H9 (cell line): ENCODE data around the gene LHFPL5. TPM values are rescaled to one million over a fixed set of nuclear protein-coding genes. Genes with fewer than 3 reads are reported as not detected.

Source experiments
- DNase-seq: peaks from one replicate; pipeline ENCODE4 v3.0.0-alpha.2; 2017
- H2AFZ ChIP-seq: one replicate; pipeline ENCODE4 v1.6.1; 2013; ENCODE audit warnings: mild to moderate bottlenecking, low read length, control low read depth, moderate library complexity
- H2AK5ac ChIP-seq: 2 replicates; pipeline ENCODE4 v1.6.1; 2013; ENCODE audit warnings: low read length, control low read depth, mixed read lengths; ENCODE audit not compliant: insufficient read length
- H2BK120ac ChIP-seq: one replicate; pipeline ENCODE4 v1.6.1; 2013; ENCODE audit warnings: low read depth, mild to moderate bottlenecking, low read length, control low read depth, inconsistent platforms; ENCODE audit not compliant: poor library complexity, severe bottlenecking
- H2BK12ac ChIP-seq: 2 replicates; pipeline ENCODE4 v1.6.1; 2013; ENCODE audit warnings: low read length, control low read depth, mixed read lengths, low read depth; ENCODE audit not compliant: insufficient read length
- H2BK15ac ChIP-seq: 2 replicates; pipeline ENCODE4 v1.6.1; 2013; ENCODE audit warnings: low read depth, low read length, control low read depth
- H2BK20ac ChIP-seq: one replicate; pipeline ENCODE4 v1.6.1; 2013; ENCODE audit warnings: low read depth, mild to moderate bottlenecking, low read length, control low read depth, inconsistent platforms; ENCODE audit not compliant: poor library complexity, severe bottlenecking
- H2BK5ac ChIP-seq: 2 replicates; pipeline ENCODE4 v1.6.1; 2013; ENCODE audit warnings: low read length, control low read depth, mixed read lengths; ENCODE audit not compliant: insufficient read length
- H3K14ac ChIP-seq: 2 replicates; pipeline ENCODE4 v1.6.1; 2013; ENCODE audit warnings: low read length, control low read depth; ENCODE audit not compliant: insufficient read depth
- H3K18ac ChIP-seq: 2 replicates; pipeline ENCODE4 v1.6.1; 2013; ENCODE audit warnings: low read depth, mild to moderate bottlenecking, mixed read lengths, low read length, control low read depth; ENCODE audit not compliant: insufficient read length
- H3K23ac ChIP-seq: 2 replicates; pipeline ENCODE4 v1.6.1; 2013; ENCODE audit warnings: low read length, control low read depth, mixed read lengths, low read depth; ENCODE audit not compliant: insufficient read length
- H3K23me2 ChIP-seq: 2 replicates; pipeline ENCODE4 v1.6.1; 2013; ENCODE audit warnings: low read depth, mild to moderate bottlenecking, mixed read lengths, low read length, control low read depth; ENCODE audit not compliant: insufficient read length, poor library complexity, severe bottlenecking
- H3K27ac ChIP-seq: 2 replicates; pipeline ENCODE4 v1.5.1; 2013; ENCODE audit warnings: low read length, control low read depth, mixed read lengths, low read depth; ENCODE audit not compliant: insufficient read length
- H3K27me3 ChIP-seq: 2 replicates; pipeline ENCODE4 v1.6.1; 2013; ENCODE audit warnings: low read length, control low read depth, inconsistent platforms; ENCODE audit not compliant: insufficient read depth
- H3K4ac ChIP-seq: 2 replicates; pipeline ENCODE4 v1.6.1; 2013; ENCODE audit warnings: low read depth, mild to moderate bottlenecking, control low read depth, inconsistent platforms, low read length, moderate library complexity
- H3K4me1 ChIP-seq: 2 replicates; pipeline ENCODE4 v1.6.1; 2013; ENCODE audit warnings: low read length, control low read depth, inconsistent platforms; ENCODE audit not compliant: insufficient read depth
- H3K4me2 ChIP-seq: 2 replicates; pipeline ENCODE4 v1.6.1; 2013; ENCODE audit warnings: low read length, control low read depth, mixed read lengths; ENCODE audit not compliant: insufficient read length, insufficient read depth
- H3K56ac ChIP-seq: 2 replicates; pipeline ENCODE4 v1.6.1; 2013; ENCODE audit warnings: low read depth, mild to moderate bottlenecking, mixed read lengths, low read length, control low read depth; ENCODE audit not compliant: insufficient read length
- H3K79me1 ChIP-seq: 2 replicates; pipeline ENCODE4 v1.6.1; 2013; ENCODE audit warnings: low read depth, mild to moderate bottlenecking, moderate library complexity, low read length, control low read depth, inconsistent platforms; ENCODE audit not compliant: insufficient read depth, poor library complexity, severe bottlenecking
- H3K79me2 ChIP-seq: 2 replicates; pipeline ENCODE4 v1.6.1; 2013; ENCODE audit warnings: low read length, control low read depth, inconsistent platforms; ENCODE audit not compliant: insufficient read depth
- H3K9ac ChIP-seq: 2 replicates; pipeline ENCODE4 v1.6.1; 2013; ENCODE audit warnings: low read length, control low read depth, mixed read lengths; ENCODE audit not compliant: insufficient read length; ENCODE audit errors: extremely low read depth
- H3K9me3 ChIP-seq: one replicate; pipeline ENCODE4 v1.6.1; 2013; ENCODE audit warnings: low read depth, low read length, inconsistent platforms; ENCODE audit not compliant: control insufficient read depth
- H3T11ph ChIP-seq: one replicate; pipeline ENCODE4 v1.6.1; 2013; ENCODE audit warnings: mild to moderate bottlenecking, low read length, control low read depth, inconsistent platforms
- H4K20me1 ChIP-seq: one replicate; pipeline ENCODE4 v1.6.1; 2013; ENCODE audit not compliant: control insufficient read depth, insufficient read length, insufficient read depth
- H4K5ac ChIP-seq: 2 replicates; pipeline ENCODE4 v1.6.1; 2013; ENCODE audit warnings: low read depth, mild to moderate bottlenecking, mixed read lengths, low read length, control low read depth; ENCODE audit not compliant: insufficient read length
- H4K8ac ChIP-seq: replicated peaks from 2 replicates; pipeline ENCODE4 v1.6.1; 2013; ENCODE audit warnings: low read length, control low read depth, mixed read lengths, low read depth; ENCODE audit not compliant: insufficient read length
- H4K91ac ChIP-seq: 2 replicates; pipeline ENCODE4 v1.6.1; 2013; ENCODE audit warnings: low read depth, mild to moderate bottlenecking, moderate library complexity, mixed read lengths, low read length, control low read depth; ENCODE audit not compliant: insufficient read length
- H3K27ac Mint-ChIP-seq, 3 experiments: 2 replicates in 2 of 3; 3 replicates in 1 of 3; pipeline ENCODE4 v1.8.0; 2020 to 2021; ENCODE audit warnings: mixed read lengths in 3 of 3, mild to moderate bottlenecking in 1 of 3, moderate library complexity in 1 of 3
- H3K27me3 Mint-ChIP-seq: 2 replicates; pipeline ENCODE4 v1.8.0; 2021; ENCODE audit warnings: low read depth, mild to moderate bottlenecking, moderate library complexity, mixed read lengths
- H3K36me3 Mint-ChIP-seq, 3 experiments: 2 replicates in 2 of 3; 3 replicates in 1 of 3; pipeline ENCODE4 v1.8.0; 2020 to 2021; ENCODE audit warnings: low read depth in 3 of 3, mixed read lengths in 3 of 3; ENCODE audit not compliant: insufficient read depth in 1 of 3
- H3K4me1 Mint-ChIP-seq, 2 experiments: 2 replicates each; pipeline ENCODE4 v1.8.0; 2020; ENCODE audit warnings: mixed read lengths in 2 of 2
- H3K4me3 Mint-ChIP-seq, 2 experiments: 2 replicates in 1 of 2; 3 replicates in 1 of 2; pipeline ENCODE4 v1.8.0; 2020 to 2021; ENCODE audit warnings: mild to moderate bottlenecking in 2 of 2, mixed read lengths in 2 of 2, moderate library complexity in 1 of 2
- H3K9me3 Mint-ChIP-seq, 2 experiments: 2 replicates in 1 of 2; 3 replicates in 1 of 2; pipeline ENCODE4 v1.8.0; 2020; ENCODE audit warnings: mild to moderate bottlenecking in 2 of 2, mixed read lengths in 2 of 2, moderate library complexity in 1 of 2
- WGBS: extraction: QIAGEN DNeasy Blood & Tissue Kit; methylation state at CpG from one replicate; pipeline ENCODE4 v1.1.7; 2013; ENCODE audit warnings: missing lambda C conversion rate, low lambda C conversion rate, mixed read lengths; ENCODE audit not compliant: insufficient read length; ENCODE audit errors: extremely low coverage; 5-methylcytosine and 5-hydroxymethylcytosine counted together
- total RNA-seq: library from RNA; stranded (reverse); gene quantifications from 2 replicates; pipeline ENCODE4 v1.2.1, GENCODE V29; 2021
- TF ChIP-seq, protein P1 (sequence below): fragments of 200-600 bp; sonication (generic); conservative IDR thresholded peaks from 3 replicates; pipeline ENCODE4 v1.8.0; 2021; ENCODE audit warnings: antibody characterized with exemption, mild to moderate bottlenecking

The LHFPL5 gene
- total RNA-seq, 1 experiment from 2014 or later, result not detected

DNA sequence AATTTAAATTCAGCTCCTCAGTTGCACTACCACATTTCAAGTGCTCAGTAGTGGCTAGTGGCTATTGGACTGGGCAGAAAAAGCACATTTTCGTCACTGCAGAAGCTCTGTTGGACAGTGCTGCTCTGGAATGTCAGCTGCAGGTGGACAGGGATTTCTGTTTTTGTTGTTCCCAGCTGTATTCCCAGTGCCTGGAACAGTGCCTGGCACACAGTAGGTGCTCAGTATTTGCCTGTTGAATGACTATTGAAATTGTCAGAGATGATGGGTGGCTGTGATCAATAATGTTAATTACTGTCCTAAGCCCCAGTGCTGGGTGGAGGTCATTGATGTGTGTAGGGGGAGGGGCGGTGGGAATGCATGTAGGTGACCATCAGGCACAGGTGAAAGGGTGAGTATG, 18.9 kb upstream of the LHFPL5 start:
- DNase-seq, result no peak
- Histone ChIP-seq H3K4ac (no peak overlapping the region), H2BK5ac (no peak overlapping the region), H2AFZ (no peak overlapping the region), H3T11ph (no peak overlapping the region), H3K27ac (no peak overlapping the region), H3K79me2 (no peaks in the 10 kb centered on the region), H3K9me3 (no peaks in the 10 kb centered on the region), H4K5ac (no peak overlapping the region), H3K14ac (no peak overlapping the region), H4K20me1 (no peaks in the 10 kb centered on the region), H3K23me2 (no peaks in the 10 kb centered on the region), H3K23ac (no peak overlapping the region), H3K18ac (no peak overlapping the region), H2BK120ac (no peak overlapping the region), H2AK5ac (no peak overlapping the region), H3K27me3 (no peaks in the 10 kb centered on the region), H3K9ac (no peak overlapping the region), H3K4me1 (no peaks in the 10 kb centered on the region), H2BK12ac (no peak overlapping the region), H2BK20ac (no peak overlapping the region), H3K4me2 (no peak overlapping the region), H2BK15ac (no peak overlapping the region), H3K79me1 (no peaks in the 10 kb centered on the region), H3K56ac (no peak overlapping the region), H4K91ac (no peak overlapping the region), H4K8ac (no peak overlapping the region)
- Mint-ChIP-seq H3K4me3 (no peak overlapping the region), H3K4me1 (peaks cover 15 to 17% of the 10 kb centered on the region in 2 experiments), H3K9me3 (no peaks in the 10 kb centered on the region), H3K27me3 (peaks cover 8% of the 10 kb centered on the region), H3K36me3 (no peaks in the 10 kb centered on the region), H3K27ac (no peak overlapping the region)
- no CpG with 5 or more reads among the region's 2 CpGs for WGBS
- TF ChIP-seq, protein P1, sequence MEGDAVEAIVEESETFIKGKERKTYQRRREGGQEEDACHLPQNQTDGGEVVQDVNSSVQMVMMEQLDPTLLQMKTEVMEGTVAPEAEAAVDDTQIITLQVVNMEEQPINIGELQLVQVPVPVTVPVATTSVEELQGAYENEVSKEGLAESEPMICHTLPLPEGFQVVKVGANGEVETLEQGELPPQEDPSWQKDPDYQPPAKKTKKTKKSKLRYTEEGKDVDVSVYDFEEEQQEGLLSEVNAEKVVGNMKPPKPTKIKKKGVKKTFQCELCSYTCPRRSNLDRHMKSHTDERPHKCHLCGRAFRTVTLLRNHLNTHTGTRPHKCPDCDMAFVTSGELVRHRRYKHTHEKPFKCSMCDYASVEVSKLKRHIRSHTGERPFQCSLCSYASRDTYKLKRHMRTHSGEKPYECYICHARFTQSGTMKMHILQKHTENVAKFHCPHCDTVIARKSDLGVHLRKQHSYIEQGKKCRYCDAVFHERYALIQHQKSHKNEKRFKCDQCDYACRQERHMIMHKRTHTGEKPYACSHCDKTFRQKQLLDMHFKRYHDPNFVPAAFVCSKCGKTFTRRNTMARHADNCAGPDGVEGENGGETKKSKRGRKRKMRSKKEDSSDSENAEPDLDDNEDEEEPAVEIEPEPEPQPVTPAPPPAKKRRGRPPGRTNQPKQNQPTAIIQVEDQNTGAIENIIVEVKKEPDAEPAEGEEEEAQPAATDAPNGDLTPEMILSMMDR, result no peak
